HG03342 (cell line): ENCODE results near the gene OR2A7.
A peak's percentile ranks its signal among the peaks of the same experiment; 100 is the strongest.
"Not testable (repeated sequence)": the region's sequence is repeated elsewhere in the genome, so short reads cannot be mapped to it uniquely, and the experiment has no call there.

ENCODE experiments used
- ATAC-seq: cut with Tn5 transposase; IDR thresholded peaks from one replicate; pipeline ENCODE4 v1.9.1; 2021; ENCODE audit warnings: mild to moderate bottlenecking, moderate library complexity; ENCODE audit not compliant: unreplicated experiment

The OR2A7 gene

GRCh38 chr7:144264692-144265091, at the start of gene OR2A7:
Gene OR2A7 (minus strand): TSS chr7:144264792. CDS start chr7:144259628, 5,164 bp downstream.
- not testable (repeated sequence) for ATAC-seq

- ATAC-seq, result not testable (repeated sequence)
Observed at GRCh38 chr7:144311872-144312469, 47.4 kb upstream of the OR2A7 start, which contains the start of gene OR2A1. Gene OR2A1 (plus strand): TSS chr7:144312419. CDS start chr7:144318125, 5,706 bp downstream.

- ATAC-seq, result not testable (repeated sequence)
Observed at GRCh38 chr7:144311218-144311617, 46.6 kb upstream of the OR2A7 start.

GRCh38 chr7:144309702-144310101, 45.1 kb upstream of the OR2A7 start:
- not testable (repeated sequence) for ATAC-seq

DNA sequence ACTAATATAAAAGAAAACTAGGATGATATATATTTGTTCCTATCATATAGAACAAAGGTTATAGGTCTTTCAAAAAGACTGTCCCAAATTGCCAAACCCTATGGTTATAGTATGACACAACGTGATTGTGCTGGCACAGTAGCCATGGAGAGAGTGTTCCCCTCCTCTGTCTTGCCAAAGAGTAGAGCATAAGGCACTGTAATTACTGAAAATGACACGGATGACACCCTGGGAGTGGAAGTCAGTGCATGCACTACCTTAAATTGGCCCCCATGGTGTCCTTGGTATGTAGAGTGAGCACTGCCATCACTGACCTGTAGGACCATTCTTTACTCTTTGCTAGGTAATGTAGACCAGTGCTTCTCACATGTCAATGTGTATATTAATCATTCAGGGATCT, 40.6 kb upstream of the OR2A7 start:
- ATAC-seq, result not testable (repeated sequence)

DNA sequence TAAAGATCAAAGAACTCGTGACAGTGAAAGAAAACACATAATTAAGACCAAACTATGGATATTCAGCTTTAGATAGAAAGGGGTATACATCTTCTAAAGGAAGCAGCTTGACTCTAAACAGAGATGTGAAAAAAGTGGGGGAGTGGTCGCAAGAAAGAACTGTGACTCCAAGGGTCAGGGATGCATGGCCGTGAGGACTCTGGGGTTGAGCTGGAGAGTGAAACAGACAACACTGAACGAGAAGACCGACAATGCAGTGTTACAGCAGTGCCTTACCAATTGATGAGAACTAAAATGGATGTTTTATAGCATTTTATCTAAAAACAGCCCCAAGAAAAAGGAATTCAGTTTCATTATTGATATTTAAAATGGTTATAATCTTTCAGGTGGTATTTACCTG, 39.0 kb upstream of the OR2A7 start:
- not testable (repeated sequence) for ATAC-seq

GRCh38 chr7:144302578-144303303, 38.1 kb upstream of the OR2A7 start:
- ATAC-seq, result not testable (repeated sequence)

- peak; percentile 74 for ATAC-seq
Observed at GRCh38 chr7:144293794-144294499, 29.4 kb upstream of the OR2A7 start.

DNA sequence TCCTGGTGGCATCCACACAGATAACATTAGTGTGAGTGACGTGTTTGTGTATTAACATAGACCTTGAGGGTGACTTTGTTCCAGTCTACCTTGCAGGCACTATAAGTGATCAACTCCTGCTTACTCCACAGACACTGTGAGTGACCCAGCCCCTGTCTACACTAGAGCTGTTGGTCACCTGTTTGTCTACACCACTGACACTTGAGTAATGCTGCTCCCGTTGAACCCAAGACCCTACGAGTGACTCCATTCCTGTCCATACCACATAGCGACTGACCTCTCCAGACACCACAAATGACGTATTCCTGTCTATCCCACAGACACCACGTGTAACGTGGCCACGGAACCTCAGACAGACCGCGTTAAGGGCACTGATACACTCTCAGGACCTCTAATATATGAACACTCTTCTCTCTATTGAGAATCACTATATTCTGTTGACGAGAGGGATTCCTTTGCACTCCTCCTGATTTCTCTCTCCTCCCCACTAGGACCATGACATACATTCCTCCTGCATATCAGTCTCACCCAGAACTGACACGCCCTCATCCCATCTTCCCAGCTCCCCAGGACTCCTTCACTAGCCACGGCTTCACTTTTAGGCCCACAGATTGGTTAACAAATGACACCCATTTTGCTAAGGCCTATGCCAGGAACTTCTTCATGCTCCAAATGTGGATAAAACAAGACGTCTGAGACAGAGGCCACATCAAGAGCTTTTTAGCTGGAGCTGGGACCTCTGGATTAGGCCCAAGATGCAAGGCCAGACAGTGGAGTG, 28.0 kb upstream of the OR2A7 start:
- ATAC-seq, result not testable (repeated sequence)

- not testable (repeated sequence) for ATAC-seq
Observed at GRCh38 chr7:144291607-144292006, 27.0 kb upstream of the OR2A7 start.

- not testable (repeated sequence) for ATAC-seq
Observed at GRCh38 chr7:144287171-144287784, 22.7 kb upstream of the OR2A7 start.

GRCh38 chr7:144283716-144284115, 19.1 kb upstream of the OR2A7 start:
- not testable (repeated sequence) for ATAC-seq

DNA sequence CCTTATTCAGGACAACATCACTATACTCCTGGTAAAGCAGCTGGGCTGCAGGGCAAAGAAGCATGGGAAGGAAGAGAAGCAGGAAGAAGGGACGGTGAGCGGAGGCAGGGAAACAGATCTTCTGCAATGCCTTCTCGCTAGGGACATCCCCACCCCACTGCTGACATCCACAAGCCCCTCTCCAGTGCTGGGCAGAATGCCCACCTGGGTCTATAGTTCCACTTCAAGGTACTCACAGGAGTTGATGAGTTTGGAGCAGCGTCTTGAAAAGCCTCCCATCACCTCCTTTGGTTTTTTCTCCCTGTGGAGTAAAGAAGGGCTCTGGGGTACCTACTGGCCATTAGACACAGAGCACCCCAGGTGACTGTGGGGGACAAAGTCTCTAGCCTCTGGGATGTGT, 17.9 kb upstream of the OR2A7 start:
- not testable (repeated sequence) for ATAC-seq

- not testable (repeated sequence) for ATAC-seq
Observed at GRCh38 chr7:144281981-144282380, 17.4 kb upstream of the OR2A7 start.

DNA sequence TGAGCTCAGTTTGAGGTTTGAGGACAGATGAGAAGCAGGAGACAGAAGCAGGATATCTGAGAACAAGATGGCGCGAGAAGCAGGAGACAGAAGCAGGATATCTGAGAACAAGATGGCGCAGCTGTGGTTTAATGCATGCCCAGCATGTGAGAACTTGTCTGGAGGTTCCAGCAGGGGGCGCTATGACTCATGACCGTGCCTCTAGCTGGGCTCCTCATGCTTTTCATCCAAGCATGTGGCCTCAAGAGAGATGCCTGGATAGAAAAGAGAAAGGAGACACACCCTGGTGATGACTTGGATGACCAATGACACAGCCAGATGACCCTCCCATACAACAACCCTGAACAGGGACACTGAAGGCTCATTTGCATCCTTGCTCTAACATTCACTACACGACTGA, 15.4 kb upstream of the OR2A7 start:
- not testable (repeated sequence) for ATAC-seq

- ATAC-seq, result not testable (repeated sequence)
Observed at GRCh38 chr7:144275281-144275680, 10.7 kb upstream of the OR2A7 start.

DNA sequence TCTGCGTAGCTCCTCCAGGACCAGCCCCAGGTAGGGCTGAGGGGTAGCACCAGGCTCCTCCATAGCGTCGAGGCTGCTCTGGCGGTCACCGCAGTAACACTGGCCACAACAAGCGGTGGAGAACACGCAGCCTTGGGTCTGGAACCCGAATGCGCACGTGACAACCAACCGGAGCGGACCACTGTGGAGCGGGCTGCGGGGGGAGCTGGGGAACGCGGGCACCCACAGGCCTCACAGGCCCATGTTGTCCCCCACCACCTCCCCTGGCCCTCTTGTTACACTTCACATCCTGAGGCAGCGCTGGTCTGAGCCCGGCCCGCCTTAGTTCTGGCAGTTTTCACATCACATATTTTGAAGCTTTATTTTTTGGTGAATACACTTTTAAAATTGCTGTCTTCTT, 4.6 kb upstream of the OR2A7 start, which contains the start of gene CTAGE8:
CTAGE8 (minus strand) TSS at position 101 of the 400 bp plus-strand sequence; CDS start at position 63, 38 bp downstream.
- not testable (repeated sequence) for ATAC-seq

DNA sequence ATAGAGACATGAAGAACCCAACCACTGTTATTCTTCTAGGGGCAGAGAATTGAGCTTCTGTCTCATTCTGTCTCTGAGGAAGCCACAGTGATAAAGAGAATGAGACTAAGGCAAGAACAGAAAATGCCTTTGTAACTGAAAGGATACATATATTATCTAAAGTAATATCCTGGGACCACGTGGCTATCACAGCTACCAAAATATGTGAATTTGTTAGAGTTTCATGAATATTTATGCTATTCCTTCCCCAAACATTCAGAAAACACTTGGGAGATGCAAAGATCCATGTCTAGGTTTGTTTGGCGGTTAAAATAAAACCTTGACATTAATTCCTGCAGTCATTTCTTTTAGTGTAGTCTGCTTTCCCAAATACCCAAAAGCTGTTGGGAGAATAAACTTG, 2.5 kb downstream of the OR2A7 start:
- ATAC-seq, result not testable (repeated sequence)

GRCh38 chr7:144259067-144259466, 5.5 kb downstream of the OR2A7 start:
- ATAC-seq, result not testable (repeated sequence)

GRCh38 chr7:144256112-144256511, 8.5 kb downstream of the OR2A7 start:
- no peak for ATAC-seq
